GM10847 (cell line): ENCODE measurements around the gene ADARB2.
A peak's percentile ranks its signal among the peaks of the same experiment; 100 is the strongest.

Experiments used
- POLR2A ChIP-seq: IDR thresholded peaks from 2 replicates; pipeline ENCODE4 v1.6.1; 2011; ENCODE audit not compliant: insufficient read length; ENCODE audit errors: extremely low read depth

Gene ADARB2

GRCh38 chr10:1737222-1738061, at the start of gene ADARB2:
ADARB2 (minus strand) TSS chr10:1737525.
- TF ChIP-seq POLR2A, result peak; percentile 46

GRCh38 chr10:1785835-1786234, 48.5 kb upstream of the ADARB2 start:
- no peak for TF ChIP-seq POLR2A

- no peak for TF ChIP-seq POLR2A
Observed at GRCh38 chr10:1782841-1783240, 45.5 kb upstream of the ADARB2 start.

DNA sequence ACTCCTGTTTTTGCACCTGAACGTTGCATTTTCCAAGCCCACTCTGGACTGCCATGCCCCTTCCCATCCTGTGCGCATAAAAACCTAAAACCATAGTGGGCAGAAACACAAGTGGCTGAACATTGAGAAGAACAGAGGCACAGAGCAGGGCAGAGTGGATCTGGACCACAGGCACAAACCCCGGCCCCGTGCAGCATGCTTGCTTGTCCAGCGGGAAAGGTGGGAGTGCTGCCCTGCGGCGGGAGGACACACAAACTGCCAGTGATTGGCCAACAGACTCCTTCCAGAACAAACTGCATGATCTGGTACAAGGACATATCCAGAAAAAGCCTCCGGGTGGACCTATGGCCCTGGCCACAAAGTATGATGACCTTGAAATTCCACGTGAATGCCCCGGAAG, 42.5 kb upstream of the ADARB2 start:
- no peak for TF ChIP-seq POLR2A

DNA sequence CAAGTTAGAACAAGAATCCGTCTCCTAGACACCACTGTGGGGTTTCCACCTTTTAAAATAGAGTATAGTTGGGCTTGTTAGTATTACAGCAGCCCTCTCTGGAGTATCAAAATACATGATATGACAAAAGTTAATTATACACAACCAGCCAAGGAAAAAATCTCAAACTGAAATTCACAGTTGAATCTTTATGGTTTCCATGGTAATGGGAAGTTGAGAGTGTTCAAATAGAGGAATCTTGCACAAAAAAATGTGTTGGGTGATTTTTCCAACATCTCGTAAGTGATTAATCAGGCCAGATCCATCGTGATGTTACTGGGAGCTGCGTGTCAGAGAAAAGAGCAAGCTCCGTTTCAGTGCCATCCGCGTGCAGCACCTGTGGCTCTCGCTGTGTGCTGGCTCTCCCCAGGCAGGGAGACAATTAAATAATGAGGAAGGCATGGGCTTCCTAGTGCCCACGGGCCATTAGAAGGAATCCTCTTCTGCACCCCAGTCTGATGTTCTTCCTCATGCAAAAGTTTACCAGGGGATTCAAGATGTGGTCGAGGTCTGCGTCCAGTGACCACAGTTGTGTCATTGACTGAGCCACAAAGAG, 41.1 kb upstream of the ADARB2 start:
- no peak for TF ChIP-seq POLR2A

GRCh38 chr10:1776127-1776662, 38.9 kb upstream of the ADARB2 start:
- no peak for TF ChIP-seq POLR2A

DNA sequence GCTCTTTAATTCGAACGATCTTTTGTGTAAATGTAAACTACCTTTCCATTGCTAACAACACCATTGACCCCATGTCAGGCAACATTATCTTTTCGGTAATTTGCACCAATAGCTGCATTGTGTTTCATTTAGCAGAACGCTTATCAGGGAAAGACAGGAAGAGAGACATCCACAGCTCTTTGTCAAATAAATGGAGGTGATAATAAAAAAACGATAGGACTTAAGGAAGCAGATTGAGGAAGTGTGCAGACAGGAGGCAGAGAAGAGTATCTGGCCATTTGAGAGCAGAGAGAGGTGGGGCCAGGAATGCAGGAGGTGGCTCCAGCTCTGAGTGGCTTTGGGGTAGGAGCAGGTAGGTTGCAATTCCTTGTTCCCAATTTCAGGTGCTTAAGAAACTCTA, 37.5 kb upstream of the ADARB2 start:
- TF ChIP-seq POLR2A, result no peak

DNA sequence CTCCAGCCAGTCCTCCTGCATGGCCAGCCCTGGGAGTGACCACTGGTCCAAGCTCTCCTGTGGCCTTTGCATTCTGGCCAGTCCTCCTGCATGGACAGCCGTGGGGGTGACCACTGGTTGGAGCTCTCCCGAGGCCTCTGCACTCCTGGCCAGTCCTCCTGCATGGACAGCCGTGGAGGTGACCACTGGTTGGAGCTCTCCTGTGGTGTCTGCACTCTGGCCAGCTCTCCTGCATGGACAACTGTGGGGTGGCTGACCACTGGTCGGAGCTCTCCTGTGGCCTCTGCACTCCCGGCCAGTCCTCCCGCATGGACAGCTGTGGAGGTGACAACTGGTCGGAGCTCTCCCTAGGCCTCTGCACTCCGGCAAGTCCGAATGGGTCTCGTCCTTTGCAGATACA, 28.7 kb upstream of the ADARB2 start:
- TF ChIP-seq POLR2A, result no peak

GRCh38 chr10:1762076-1762475, 24.8 kb upstream of the ADARB2 start:
- no peak for TF ChIP-seq POLR2A

DNA sequence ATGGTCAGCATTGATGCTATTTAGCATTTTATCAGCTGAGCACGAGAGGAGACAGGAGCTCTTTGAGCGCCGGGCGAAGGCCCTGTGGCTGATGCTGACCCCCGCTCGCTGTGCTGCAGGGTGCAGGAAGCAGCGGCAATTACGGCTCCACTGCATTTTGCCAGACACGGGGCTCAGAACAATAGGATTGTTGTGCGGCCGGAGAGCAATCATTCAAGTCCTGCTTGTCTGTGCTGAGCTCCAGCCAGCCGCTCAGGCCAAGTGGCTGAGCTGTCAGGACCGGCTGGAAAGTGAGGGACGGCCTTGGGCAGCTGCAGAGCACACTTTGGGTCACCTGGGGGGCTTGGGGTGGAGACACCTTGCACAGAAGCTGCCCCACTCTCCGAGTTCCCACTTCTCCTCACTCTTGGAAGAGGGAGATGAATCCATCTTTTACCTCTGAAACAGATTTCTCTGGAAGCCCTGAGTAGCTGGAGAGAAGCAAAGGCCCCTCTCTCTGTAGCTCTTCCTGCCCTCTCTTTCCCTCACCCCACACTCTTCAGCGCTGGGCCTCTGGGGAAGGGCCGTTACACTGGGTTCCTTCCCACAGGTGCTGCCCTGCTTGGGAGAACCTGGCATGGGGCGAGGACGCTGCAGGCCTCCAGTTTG, 17.3 kb upstream of the ADARB2 start:
- TF ChIP-seq POLR2A, result no peak

DNA sequence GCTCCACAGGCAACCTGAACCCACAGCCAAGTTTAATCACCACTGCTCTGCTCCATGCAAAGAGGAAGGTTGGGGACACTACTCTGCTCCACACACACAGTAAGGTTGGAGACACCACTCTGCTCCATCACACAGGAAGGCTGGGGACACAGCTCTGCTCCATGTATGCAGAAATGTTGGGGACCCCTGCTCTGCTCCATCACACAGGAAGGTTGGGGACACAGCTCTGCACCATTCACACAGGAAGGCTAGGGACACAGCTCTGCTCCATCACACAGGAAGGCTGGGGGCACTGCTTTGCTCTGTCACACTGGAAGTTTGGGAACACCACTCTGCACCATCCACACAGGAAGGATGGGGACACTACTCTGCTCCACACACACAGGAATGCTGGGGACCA, 14.8 kb upstream of the ADARB2 start:
- no peak for TF ChIP-seq POLR2A

GRCh38 chr10:1747590-1748157, 10.3 kb upstream of the ADARB2 start:
- no peak for TF ChIP-seq POLR2A

GRCh38 chr10:1746796-1747195, 9.5 kb upstream of the ADARB2 start:
- no peak for TF ChIP-seq POLR2A

DNA sequence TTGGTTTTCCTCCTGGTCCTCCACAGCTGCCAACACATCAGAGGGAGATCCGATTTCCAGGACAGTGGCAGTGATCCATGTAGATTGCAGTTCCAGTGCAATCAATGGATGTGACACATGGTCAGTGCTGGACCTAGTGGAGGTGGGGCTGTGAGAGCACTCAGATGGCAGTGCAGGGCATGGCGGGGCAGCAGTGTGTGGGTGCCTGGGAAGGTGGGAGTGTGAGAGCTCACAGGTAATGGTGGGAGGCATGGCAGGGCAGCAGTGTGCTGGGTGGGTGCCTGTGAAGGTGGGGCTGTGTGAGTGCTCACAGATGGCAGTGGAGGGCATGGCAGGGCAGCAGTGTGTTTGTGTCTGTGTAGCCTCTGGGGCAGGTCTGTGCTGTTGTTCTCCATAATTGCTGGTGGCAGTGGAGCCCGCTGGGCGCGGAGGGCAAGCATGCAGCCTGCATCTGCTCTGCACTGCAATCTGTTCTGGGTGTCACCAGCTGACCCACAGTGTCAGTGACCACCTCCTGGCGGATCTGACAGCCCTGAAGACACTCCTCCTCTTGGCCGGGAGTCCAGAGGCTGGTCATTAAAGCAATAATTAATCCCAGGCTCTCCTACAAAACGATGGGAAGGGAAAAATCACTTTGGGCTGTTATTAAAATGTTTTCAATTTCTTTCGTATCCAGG, 8.6 kb upstream of the ADARB2 start:
- no peak for TF ChIP-seq POLR2A

DNA sequence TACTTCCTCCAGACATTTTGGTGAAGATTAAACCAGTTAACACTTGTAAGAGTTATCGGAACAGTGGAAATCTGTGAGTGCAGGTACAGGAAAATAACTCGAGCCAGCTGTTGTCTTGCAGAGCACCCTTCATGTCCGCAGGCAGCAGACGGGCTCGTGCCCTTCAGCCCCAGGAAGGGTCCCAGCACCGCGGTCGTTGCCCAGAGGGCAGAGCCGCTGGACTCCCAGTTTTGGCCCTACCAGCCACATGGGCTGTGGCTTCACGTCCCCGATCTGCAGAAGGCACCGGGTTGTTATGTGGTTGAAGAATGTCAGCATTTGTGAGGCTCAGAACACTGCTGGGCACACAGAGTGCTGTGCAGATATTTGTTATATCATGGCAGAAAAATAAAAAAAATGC, 7.2 kb upstream of the ADARB2 start:
- TF ChIP-seq POLR2A, result no peak
